Stimulated activated CD4-positive, alpha-beta T cell treated with anti-CD3 and anti-CD28 coated beads, Interleukin-15, amount 100 ng/mL, for 24 hours (primary cell): ENCODE measurements around the gene LIN9.
"Not testable (repeated sequence)": the region's sequence is repeated elsewhere in the genome, so short reads cannot be mapped to it uniquely, and the experiment has no call there.

Experiments used
- DNase-seq: peaks from one replicate; pipeline ENCODE4 v3.0.0-alpha.2; 2020

Gene LIN9

GRCh38 chr1:226272233-226272902 lies 36.6 kb downstream of the LIN9 start:
- not testable (repeated sequence) for DNase-seq

GRCh38 chr1:226268421-226269124 lies 40.4 kb downstream of the LIN9 start:
- no peak for DNase-seq

GRCh38 chr1:226261818-226262217 lies 47.1 kb downstream of the LIN9 start:
- no peak for DNase-seq

- no peak for DNase-seq
These were observed 53.6 kb downstream of the LIN9 start for GRCh38 chr1:226255380-226255779.

- no peak for DNase-seq
These were observed 55.0 kb downstream of the LIN9 start for GRCh38 chr1:226253933-226254332.

GRCh38 chr1:226252841-226253240 lies 56.1 kb downstream of the LIN9 start:
- DNase-seq = not testable (repeated sequence)

- DNase-seq = no peak
These were observed 58.5 kb downstream of the LIN9 start for GRCh38 chr1:226250511-226250910.

- no peak for DNase-seq
These were observed 60.2 kb downstream of the LIN9 start for GRCh38 chr1:226248796-226249195.

- no peak for DNase-seq
These were observed 60.9 kb downstream of the LIN9 start for GRCh38 chr1:226248091-226248490.

GRCh38 chr1:226239421-226239820 lies 69.5 kb downstream of the LIN9 start:
- no peak for DNase-seq

- DNase-seq = no peak
These were observed 72.1 kb downstream of the LIN9 start for GRCh38 chr1:226236826-226237225.

GRCh38 chr1:226233806-226234205 lies 75.2 kb downstream of the LIN9 start:
- no peak for DNase-seq

- DNase-seq = no peak
These were observed 75.7 kb downstream of the LIN9 start for GRCh38 chr1:226233293-226233692.

GRCh38 chr1:226226601-226227000 lies 82.4 kb downstream of the LIN9 start:
- DNase-seq = no peak

GRCh38 chr1:226223786-226224244 lies 85.1 kb downstream of the LIN9 start:
- DNase-seq = peak; percentile 42

- DNase-seq = peak; percentile 28
These were observed 85.7 kb downstream of the LIN9 start, which contains the start of gene MIXL1 for GRCh38 chr1:226223157-226223785. Gene MIXL1 (plus strand): TSS chr1:226223664. CDS start chr1:226223682, 18 bp downstream.

GRCh38 chr1:226222686-226223085 lies 86.3 kb downstream of the LIN9 start:
- peak; percentile 23 for DNase-seq

- no peak for DNase-seq
These were observed 88.3 kb downstream of the LIN9 start for GRCh38 chr1:226220473-226221189.

- DNase-seq = no peak
These were observed 91.7 kb downstream of the LIN9 start for GRCh38 chr1:226217273-226217672.

GRCh38 chr1:226216056-226216455 lies 92.9 kb downstream of the LIN9 start:
- no peak for DNase-seq

GRCh38 chr1:226215239-226215638 lies 93.7 kb downstream of the LIN9 start:
- no peak for DNase-seq

GRCh38 chr1:226212545-226212944 lies 96.4 kb downstream of the LIN9 start:
- no peak for DNase-seq

GRCh38 chr1:226211181-226211821 lies 97.7 kb downstream of the LIN9 start:
- DNase-seq = no peak
